Measurements from ENCODE around the gene NDUFB11. TPM values are rescaled to one million over a fixed set of nuclear protein-coding genes. Genes with fewer than 3 reads are reported as not detected.

NDUFB11 gene
- total RNA-seq (2022; extraction: Qiagen RNA extraction), result 138 to 156 TPM (median 146 TPM) in 5 replicates

DNA sequence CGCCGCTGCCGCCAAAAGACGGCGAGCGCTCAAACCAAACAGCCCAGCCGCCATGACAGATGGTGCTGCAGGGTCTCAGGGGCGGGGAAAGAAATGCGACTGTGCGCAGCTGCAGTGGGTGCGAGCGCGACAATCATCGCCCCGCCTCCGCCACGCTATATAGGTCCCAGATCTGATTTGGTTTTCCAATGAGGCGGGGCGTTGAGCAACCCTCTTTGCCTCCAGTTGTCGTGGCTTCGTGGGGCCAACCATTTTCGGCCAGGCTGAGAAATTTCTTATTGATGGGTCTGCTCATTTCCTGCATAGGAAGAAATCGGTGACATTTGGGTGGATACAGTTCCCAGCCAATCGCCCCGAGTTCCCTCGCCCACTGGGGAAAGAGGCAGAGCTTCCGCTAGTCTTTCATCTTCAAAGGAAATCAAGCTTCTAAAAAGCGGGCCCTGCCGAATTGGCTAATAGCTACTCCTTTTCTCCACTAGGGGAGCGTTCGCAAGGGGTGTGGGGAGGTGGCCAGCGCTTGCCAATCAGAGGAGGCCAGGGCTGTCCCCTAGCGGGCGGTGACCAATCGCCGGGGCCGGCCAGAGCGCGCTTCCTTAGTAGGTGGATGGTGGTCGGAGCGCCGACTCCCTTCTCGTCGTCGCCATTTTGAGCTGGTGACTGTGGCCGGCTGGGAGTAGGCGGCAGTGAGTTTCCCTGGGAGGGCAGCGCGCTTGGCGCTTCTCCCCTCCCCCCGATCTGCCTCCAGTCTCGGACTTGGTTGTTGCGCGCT is at the start of gene NDUFB11, which contains the start of gene RBM10:
Gene NDUFB11 (minus strand): TSS at position 77 of the 769 bp plus-strand sequence. CDS start 23 bp downstream, at position 54.
Gene RBM10 (plus strand): TSS at position 596 of the 769 bp plus-strand sequence. CDS start 2,261 bp downstream, outside the sequence.

DNA sequence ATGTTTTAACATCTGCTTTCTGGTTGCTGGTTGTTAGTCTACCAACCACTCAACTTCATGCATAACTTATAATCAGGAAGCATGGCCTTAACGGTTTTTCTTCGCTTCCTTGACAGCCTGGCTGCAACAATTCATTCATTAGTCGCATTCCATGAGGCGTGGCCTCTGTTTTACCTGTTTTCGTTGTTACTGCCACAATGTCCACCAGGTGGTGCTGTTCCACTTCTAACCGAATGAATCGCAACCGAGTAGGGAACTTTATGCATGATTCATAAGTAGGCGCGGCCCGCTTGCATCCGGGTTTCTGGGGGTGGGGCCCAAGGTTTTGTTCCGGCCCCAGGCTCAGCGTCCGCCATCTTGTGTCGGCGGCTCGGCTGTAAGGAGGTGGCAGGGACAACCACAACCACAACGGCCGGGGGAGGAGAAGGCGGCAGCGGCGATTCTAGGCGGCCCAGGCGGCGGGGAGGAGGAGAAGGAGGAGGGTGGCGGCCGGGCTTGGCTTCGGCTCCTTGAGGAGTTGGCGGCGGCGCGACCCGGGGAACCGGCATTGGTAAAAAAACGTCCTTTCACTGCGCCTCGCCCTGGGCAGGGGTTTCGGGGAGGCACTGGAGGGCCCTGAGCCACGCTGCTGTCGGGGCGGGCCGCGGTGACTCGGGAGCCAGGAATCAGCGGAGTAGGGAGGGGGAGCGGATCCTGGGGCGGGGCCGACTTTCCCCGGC is 49.1 kb upstream of the NDUFB11 start, which contains the start of gene UBA1:
Gene UBA1 (plus strand): TSS at position 355 of the 719 bp plus-strand sequence. CDS start 4,974 bp downstream, outside the sequence.

Other genes with a start within 250 kb of the NDUFB11 start
- gene JADE3, start 232.3 kb downstream of the NDUFB11 start, total RNA-seq (2022; extraction: Qiagen RNA extraction), result 10.4 to 14.0 TPM (median 12.7 TPM) in 5 replicates
- gene RGN, start 66.3 kb downstream of the NDUFB11 start, total RNA-seq (2022; extraction: Qiagen RNA extraction), result 0.06 TPM in 2 of 5 replicates, not detected in the others
- 29.2 to 47.5 TPM (median 45.8 TPM) in 5 replicates for gene RBM10, start 519 bp upstream of the NDUFB11 start, total RNA-seq (2022; extraction: Qiagen RNA extraction)
- gene UBA1, start 49.1 kb upstream of the NDUFB11 start, total RNA-seq (2022; extraction: Qiagen RNA extraction), result 152 to 201 TPM (median 201 TPM) in 5 replicates
- 79.7 to 120 TPM (median 114 TPM) in 5 replicates for gene CDK16, start 74.0 kb upstream of the NDUFB11 start, total RNA-seq (2022; extraction: Qiagen RNA extraction)
- 44.4 to 60.6 TPM (median 56.8 TPM) in 5 replicates for gene USP11, start 88.3 kb upstream of the NDUFB11 start, total RNA-seq (2022; extraction: Qiagen RNA extraction)
- gene ZNF157, start 225.9 kb upstream of the NDUFB11 start, total RNA-seq (2022; extraction: Qiagen RNA extraction), result 0.05 TPM in 2 of 5 replicates, not detected in the others